ENCODE data around the gene FOXO6. TPM values are rescaled to one million over a fixed set of nuclear protein-coding genes. Genes with fewer than 3 reads are reported as not detected.

FOXO6 gene
- total RNA-seq: 1 to 10 TPM in 1 of 4 donors, under 1 TPM in 1, not detected in 2; 0.14 to 4.1 TPM

DNA sequence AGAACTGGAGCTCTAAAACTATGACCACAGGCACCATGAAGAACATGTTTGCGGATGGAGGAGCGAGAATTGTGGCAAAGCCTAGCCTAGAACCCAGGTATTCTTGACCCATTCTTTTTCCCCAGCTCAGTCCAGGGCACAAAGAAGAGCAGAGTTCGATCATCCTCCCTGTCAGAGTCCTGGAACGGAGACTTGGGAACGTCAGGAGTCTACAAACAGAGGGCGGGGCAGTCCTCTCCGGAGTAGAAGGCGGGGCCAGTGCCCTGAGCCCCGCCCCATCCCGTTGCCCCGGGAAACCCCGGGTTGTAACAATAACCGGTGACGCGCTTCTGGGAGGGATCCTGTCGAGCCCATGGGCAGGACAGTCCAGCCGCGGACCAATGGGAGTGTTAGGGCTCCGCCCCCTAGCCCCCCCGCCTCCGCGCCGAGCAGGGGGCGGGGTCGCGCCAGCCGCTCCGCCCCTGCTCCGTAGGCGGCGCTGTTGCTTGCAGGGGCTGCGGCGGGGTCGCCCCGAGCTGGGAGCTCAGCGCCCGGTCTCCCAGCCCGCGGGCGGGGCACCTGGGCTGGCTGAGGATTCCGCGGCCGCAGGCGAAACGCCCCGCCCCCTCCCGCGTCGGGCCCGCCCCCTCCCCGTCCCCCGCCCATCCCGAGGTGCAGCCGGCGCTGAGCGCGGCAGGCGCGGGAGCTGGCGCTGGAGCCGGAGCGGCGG, at the start of gene FOXO6:
TSS of gene FOXO6 (plus strand) at position 649 of the 709 bp plus-strand sequence.
- Histone ChIP-seq H3K36me3 (no peaks in the 10 kb centered on the region), H3K4me3 (peak within 1 kb of the TSS; percentile 40 to 67 (median 60)), H3K27ac (peak within 1 kb of the TSS; percentile 47 to 75 (median 70)), H3K9me3 (no peaks in the 10 kb centered on the region), H3K4me1 (peaks cover 28 to 51% (median 46%) of the 10 kb centered on the region in 4 donors), H3K27me3 (peaks cover 22% of the 10 kb centered on the region)
- peak; percentile 99 for DNase-seq
- intact Hi-C loops (cut with DNase I; ENCODE audit: low total_unique reads): no loop called here
- 8% methylated on average over 18 of the region's 63 CpGs; no CpG with 5 or more reads in 1 of the 2 donors for WGBS, 2 donors (ENCODE audit: low coverage in 1 of 2)
- TF ChIP-seq POLR2AphosphoS5 (IDR thresholded peaks at IDR 0.05): no peak
- no peak for TF ChIP-seq POLR2A (IDR thresholded peaks at IDR 0.05)
- TF ChIP-seq CTCF (IDR thresholded peaks at IDR 0.05): peak in 4 of 5 experiments; percentile 30 to 54 (median 40)
- no peak for TF ChIP-seq EP300 (IDR thresholded peaks at IDR 0.05; ENCODE audit: low read depth)
- in situ Hi-C loops (cut with MboI; ENCODE audit: low pct_ligation_motif_present in 1 of 4, low pct_unique_long_range_greater_than_20kb in 1 of 4, low sequenced_read_pairs in 3 of 4): no loop called here

GRCh38 chr1:41312991-41313645, 48.1 kb upstream of the FOXO6 start:
- Histone ChIP-seq H3K4me1 (peaks cover 0 to 18% (median 5%) of the 10 kb centered on the region in 4 donors), H3K9me3 (no peaks in the 10 kb centered on the region), H3K27ac (peak overlapping the region in 2 of 4 donors; percentile 14 to 19), H3K36me3 (no peaks in the 10 kb centered on the region), H3K27me3 (no peaks in the 10 kb centered on the region), H3K4me3 (no peak overlapping the region)
- WGBS, 2 donors (ENCODE audit: low coverage in 1 of 2): 81 to 86% methylated on average over 3 to 4 of the region's 4 CpGs
- TF ChIP-seq POLR2AphosphoS5 (IDR thresholded peaks at IDR 0.05): no peak
- no peak for TF ChIP-seq EP300 (IDR thresholded peaks at IDR 0.05; ENCODE audit: low read depth)
- TF ChIP-seq CTCF (IDR thresholded peaks at IDR 0.05): no peak
- no peak for TF ChIP-seq POLR2A (IDR thresholded peaks at IDR 0.05)
- no peak for DNase-seq
- in situ Hi-C loops (cut with MboI; ENCODE audit: low pct_ligation_motif_present in 1 of 4, low pct_unique_long_range_greater_than_20kb in 1 of 4, low sequenced_read_pairs in 3 of 4) (no loop called here), intact Hi-C loops (cut with DNase I; ENCODE audit: low total_unique reads) (no loop called here)

GRCh38 chr1:41313661-41314131, 47.5 kb upstream of the FOXO6 start:
- DNase-seq: no peak
- H3K27ac ChIP-seq: peak overlapping the region in 3 of 4 donors; percentile 9 to 19 (median 14)
- no peaks in the 10 kb centered on the region for H3K27me3 ChIP-seq
- no peaks in the 10 kb centered on the region for H3K9me3 ChIP-seq
- H3K36me3 ChIP-seq: no peaks in the 10 kb centered on the region
- H3K4me3 ChIP-seq: no peak overlapping the region
- intact Hi-C loops (cut with DNase I; ENCODE audit: low total_unique reads) (no loop called here), in situ Hi-C loops (cut with MboI; ENCODE audit: low pct_ligation_motif_present in 1 of 4, low pct_unique_long_range_greater_than_20kb in 1 of 4, low sequenced_read_pairs in 3 of 4) (no loop called here)
- WGBS, 2 donors (ENCODE audit: low coverage in 1 of 2): 79 to 87% methylated on average over 3 to 5 of the region's 7 CpGs
- no peak for TF ChIP-seq EP300 (IDR thresholded peaks at IDR 0.05; ENCODE audit: low read depth)
- TF ChIP-seq CTCF (IDR thresholded peaks at IDR 0.05): peak; percentile 39 to 54 (median 47)
- H3K4me1 ChIP-seq: peaks cover 0 to 18% (median 5%) of the 10 kb centered on the region in 4 donors

DNA sequence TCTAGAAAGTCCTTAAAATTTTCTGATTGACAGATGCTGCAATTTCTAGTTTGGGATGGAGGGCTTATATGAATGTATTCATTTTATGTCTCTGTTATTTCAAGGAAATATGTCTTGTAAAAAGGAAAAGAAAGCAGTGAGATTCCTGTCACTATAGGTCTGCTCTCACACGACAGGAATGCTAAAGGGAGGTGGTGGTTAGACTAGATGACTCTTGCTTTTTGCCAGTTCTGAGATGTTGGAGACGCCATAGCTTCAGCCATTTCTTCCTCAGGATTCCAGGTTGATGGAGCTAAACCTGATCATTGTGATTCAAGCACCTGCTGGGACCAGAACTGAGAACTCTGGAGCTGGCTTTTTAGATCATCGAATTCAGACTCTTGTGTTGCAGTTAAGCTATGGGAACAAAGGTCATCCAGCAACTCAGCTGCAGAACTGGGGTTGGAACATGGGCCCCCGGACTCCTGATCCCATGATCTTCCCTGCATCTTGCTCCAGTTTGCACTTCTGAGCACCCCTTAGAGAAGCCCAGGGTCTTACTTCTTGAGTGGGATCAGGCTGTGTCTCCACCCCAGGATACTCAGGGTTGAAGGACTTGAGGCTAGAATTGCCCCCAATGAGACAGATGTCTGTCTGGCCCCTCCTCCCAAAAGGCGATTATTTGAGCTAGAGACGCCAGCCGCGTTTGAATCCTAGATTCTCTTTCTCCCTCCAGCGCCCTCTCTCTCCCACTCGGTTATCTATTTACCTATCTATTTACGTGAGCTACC, 46.7 kb upstream of the FOXO6 start:
- Histone ChIP-seq H3K4me1 (peaks cover 0 to 19% (median 5%) of the 10 kb centered on the region in 4 donors), H3K36me3 (no peaks in the 10 kb centered on the region), H3K4me3 (no peak overlapping the region), H3K27ac (peak overlapping the region in 2 of 4 donors; percentile 5 to 19), H3K9me3 (no peaks in the 10 kb centered on the region), H3K27me3 (no peaks in the 10 kb centered on the region)
- 46 to 57% methylated on average over 3 to 10 of the region's 11 CpGs for WGBS, 2 donors (ENCODE audit: low coverage in 1 of 2)
- TF ChIP-seq CTCF (IDR thresholded peaks at IDR 0.05): no peak
- TF ChIP-seq POLR2AphosphoS5 (IDR thresholded peaks at IDR 0.05): no peak
- TF ChIP-seq EP300 (IDR thresholded peaks at IDR 0.05; ENCODE audit: low read depth): no peak
- TF ChIP-seq POLR2A (IDR thresholded peaks at IDR 0.05): no peak
- intact Hi-C loops (cut with DNase I; ENCODE audit: low total_unique reads) (no loop called here), in situ Hi-C loops (cut with MboI; ENCODE audit: low pct_ligation_motif_present in 1 of 4, low pct_unique_long_range_greater_than_20kb in 1 of 4, low sequenced_read_pairs in 3 of 4) (no loop called here)
- DNase-seq: no peak

Data from transverse colon (tissue), 4 donors.